G401 (cell line): ENCODE data around the gene CBR4. TPM values are rescaled to one million over a fixed set of nuclear protein-coding genes. Genes with fewer than 3 reads are reported as not detected.

Source experiments
- DNase-seq: peaks from one replicate; pipeline ENCODE4 v3.0.0-alpha.2; 2015; ENCODE audit warnings: low spot score
- in situ Hi-C: cut with HindIII; loops from 2 replicates; pipeline ENCODE4 v1.10.0; 2016; ENCODE audit warnings: low sequenced_read_pairs, mixed read lengths
- total RNA-seq: library from RNA; depleted of rRNA; stranded (reverse); fragments of >200 nt; shearing (Covaris generic); gene quantifications from 2 replicates; pipeline ENCODE4 v1.2.3, GENCODE V29; 2014; rRNA removed

Gene CBR4
- 2.7 and 5.8 TPM in 2 replicates for total RNA-seq

GRCh38 chr4:169010125-169011023 is at the start of gene CBR4:
Gene CBR4 (minus strand): TSS chr4:169010255. CDS start chr4:169010089, 166 bp downstream.
- DNase-seq, result peak; percentile 99
- in situ Hi-C loops, result no loop called here

DNA sequence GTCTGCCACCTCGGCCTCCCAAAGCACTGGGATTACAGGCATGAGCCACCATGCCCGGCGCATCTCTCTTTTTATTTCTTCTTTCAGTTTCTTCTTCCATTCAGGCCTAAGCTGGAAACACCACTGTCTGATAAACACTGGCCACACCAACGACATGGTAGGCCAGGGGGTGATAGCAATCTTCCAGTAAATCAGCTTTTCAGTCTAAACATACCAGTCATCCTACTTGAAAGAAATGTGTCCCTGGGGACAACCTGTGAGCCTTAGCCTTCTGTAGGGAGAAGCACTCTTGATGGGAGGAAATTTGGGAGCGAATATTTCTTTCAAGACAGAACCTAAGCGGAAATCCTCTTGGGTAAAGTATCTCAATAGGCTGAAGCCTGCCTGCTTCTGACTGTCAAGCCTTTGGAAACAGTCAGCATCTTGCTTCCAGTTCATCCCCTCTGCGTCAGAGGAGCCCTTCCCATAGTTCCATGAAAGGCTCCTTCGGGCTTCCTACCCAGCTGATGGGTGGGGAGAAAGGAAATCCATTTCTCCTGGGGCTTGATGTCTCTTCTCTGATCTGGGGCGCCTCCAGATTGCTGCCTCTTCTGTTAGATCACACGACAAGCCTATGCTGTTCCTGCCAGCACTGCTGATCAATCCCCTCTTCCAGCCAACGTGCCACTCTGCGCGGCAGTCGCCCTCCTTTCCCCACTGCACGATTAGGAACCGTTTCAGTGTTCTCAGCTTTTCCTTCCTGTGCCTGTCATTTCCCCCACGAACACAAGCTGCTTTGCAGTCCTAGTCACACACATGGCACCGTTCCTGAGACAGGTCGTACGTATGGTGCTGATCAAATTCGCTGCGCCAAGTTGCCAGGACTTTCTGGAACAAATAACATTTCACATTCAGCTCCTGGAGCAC is 49.5 kb upstream of the CBR4 start:
- DNase-seq, result peak; percentile 7
- in situ Hi-C loops, result no loop called here

DNA sequence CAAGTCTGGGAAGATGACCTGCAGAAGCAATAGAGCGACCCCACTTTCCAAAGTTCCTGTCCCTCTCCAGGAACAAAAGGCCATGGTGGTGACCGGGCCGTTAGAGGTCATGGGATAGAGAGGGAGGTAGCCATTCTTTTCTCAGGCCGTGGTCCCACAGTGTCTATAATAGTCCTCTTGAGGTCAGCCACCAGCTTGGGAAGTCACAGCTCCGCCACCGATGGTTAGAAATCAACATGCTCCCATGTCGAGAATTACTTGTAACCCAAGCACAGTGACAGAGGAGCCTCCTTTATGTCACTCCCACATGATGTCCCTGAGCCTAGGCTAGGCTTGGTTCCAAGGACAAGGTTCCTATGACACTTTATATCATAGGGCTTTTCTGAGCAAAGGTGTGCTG is 48.3 kb upstream of the CBR4 start:
- in situ Hi-C loops, result no loop called here
- no peak for DNase-seq

- in situ Hi-C loops, result no loop called here
- no peak for DNase-seq
Measured at GRCh38 chr4:169054879-169055278, 44.8 kb upstream of the CBR4 start.

GRCh38 chr4:169052594-169052945 is 42.5 kb upstream of the CBR4 start:
- in situ Hi-C loops, result no loop called here
- DNase-seq, result no peak

- in situ Hi-C loops, result no loop called here
Measured at GRCh38 chr4:169051761-169052593, 41.9 kb upstream of the CBR4 start.

DNA sequence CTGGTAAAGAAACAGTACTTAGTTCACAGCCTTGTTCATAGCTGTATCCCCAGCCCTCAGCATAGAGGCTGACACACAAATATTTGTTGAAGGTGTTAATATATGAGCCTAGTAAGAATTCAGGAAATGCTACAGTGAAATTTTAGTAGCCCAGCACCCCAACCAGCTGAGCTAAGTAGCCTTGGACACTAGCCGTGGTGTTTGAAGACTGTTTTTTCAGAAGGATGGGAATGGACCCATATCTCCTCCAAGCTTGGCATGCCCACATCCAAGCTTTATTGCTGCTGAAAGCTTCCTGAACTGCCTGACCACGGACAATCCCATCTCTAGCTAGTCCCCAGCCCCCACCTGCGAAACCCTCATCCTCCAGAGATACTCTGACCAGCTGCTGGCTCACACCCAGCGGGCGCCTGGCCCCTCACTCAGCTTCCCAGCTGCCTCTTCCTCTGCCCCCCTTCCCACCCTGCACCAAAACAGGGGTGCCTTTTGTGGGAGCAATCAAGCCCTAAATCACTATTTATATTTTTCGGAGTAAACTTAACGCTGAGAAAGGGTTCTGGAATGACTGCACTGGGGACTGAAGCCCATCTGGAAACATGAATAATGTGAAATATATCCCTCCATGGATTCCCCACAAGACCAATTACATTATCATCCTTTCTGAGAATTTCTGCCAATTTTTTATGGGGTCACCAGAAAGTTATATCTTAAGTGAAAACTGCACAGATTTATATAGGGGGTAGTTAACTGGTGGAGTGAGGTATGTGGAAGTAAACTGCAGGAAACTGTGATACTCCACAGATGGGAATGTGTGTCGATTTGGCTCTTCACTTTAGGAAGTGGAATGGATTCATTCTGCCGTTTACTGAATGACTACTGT is 41.1 kb upstream of the CBR4 start:
- in situ Hi-C loops, result no loop called here

More at GRCh38 chr4:169051761-169052593, 41.9 kb upstream of the CBR4 start:
- no peak for DNase-seq

DNA sequence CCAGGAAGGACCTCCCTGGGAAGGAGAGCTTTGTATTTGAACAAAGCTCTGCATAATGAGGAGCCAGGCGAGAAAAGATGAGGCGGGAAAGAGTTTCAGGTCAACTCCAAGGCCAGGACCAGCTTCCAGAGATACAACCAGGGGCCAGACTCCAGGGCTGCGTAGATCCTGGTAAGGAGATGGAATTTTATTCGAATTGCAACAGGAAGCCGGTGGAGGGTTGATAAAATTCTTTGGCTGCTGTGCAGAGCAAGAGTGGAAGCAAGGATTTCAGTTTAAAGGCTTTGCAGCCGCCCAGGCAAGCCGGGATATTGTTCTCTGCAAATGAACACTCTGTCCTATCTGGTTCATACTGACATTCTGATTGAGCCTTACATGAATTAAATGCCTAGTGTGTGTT is 40.2 kb upstream of the CBR4 start:
- no peak for DNase-seq
- in situ Hi-C loops, result no loop called here

More for the DNA sequence above, 41.1 kb upstream of the CBR4 start:
- DNase-seq, result no peak

GRCh38 chr4:169048868-169049414 is 38.9 kb upstream of the CBR4 start:
- no peak for DNase-seq
- in situ Hi-C loops, result no loop called here

DNA sequence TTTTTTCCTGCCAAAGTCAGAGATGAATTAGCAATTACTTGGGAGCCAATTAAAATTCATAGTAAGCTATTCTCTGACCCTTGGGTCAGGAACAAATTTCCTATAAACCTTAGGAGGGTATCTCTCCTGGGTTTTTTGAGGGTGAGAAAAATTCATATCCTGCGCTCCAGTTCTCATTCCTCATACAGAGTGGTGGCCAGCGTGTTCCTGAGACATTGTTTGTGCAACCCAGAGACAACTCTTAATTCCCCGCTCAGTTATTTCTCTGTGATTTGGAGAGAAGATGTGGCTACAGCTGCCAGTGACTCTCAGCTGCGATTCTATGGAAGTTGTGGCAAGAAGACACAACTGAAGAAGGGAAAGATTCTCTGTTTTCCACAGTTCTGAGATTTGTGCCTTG is 37.9 kb upstream of the CBR4 start:
- DNase-seq, result no peak
- in situ Hi-C loops, result no loop called here

DNA sequence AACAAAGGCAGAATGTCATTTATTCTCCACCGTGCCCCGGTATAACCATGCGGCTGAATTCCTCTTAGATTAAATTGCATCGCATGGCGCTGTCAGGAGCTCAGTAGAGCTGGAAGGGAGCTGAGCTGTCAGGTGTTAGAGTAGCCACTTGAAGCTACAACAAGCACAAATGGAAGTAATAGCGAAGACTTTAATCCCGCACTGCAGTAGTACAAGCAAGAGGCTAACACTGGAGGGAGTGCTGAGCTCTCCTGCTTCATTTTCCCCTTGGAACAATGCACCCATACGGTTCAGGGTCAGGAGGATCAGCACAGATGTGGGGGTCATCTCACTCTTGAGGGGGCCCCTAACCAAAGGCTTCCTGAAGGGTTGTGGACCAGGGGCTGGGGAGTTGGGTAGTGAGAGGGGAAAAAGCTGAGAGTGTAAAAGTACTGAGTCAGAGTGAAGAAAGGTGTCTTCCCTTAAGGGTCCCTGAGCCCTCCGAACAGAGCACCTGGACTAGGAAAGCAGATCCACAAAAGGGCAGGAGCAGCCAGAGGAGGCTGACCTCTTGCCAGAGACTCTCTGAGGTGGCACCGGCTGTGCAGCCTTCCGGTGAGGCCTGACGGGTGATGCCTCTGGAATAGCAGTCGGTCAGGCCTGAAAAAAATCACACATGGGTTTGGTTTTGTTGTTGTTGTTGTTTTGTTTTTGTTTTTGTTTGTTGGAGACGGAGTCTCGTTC is 36.0 kb upstream of the CBR4 start:
- in situ Hi-C loops, result no loop called here
- DNase-seq, result no peak

DNA sequence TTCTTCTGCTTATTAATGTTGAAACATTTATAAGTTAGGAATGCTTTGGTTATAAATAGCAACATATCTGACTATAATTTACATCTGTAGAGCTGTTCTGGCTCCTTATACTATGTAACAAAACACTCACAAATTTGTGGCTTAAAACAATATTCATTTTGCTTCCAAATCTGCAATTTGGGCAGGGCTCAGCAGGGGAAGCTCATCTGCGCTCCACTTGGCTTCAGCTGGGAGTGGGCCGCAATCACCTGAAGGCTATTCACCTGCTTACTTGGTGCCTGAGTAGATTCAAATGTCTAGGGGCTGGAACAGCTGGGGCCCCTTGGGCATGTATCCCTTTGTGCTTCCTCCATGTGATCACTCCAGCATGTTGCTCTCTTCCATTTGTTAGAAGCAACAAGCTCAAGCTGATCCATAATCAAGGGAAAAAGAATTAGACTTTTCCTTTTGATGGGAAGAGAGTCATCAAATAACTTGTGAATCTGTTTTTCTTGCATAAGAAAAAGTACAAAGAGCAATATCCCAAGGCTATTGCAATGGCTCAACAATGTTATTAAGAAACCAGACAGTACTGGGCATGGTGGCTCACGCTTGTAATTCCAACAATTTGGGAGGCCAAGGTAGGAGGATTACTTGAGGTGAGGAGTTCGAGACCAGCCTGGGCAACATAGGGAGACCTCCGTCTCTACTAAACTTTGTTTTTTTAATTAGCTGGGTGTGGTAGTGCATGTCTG is 34.8 kb upstream of the CBR4 start:
- in situ Hi-C loops, result no loop called here
- DNase-seq, result no peak

- DNase-seq, result no peak
- in situ Hi-C loops, result no loop called here
Measured at GRCh38 chr4:169042608-169043007, 32.6 kb upstream of the CBR4 start.

GRCh38 chr4:169040559-169041261 is 30.7 kb upstream of the CBR4 start:
- in situ Hi-C loops, result no loop called here
- no peak for DNase-seq

- DNase-seq, result no peak
- in situ Hi-C loops, result no loop called here
Measured at GRCh38 chr4:169039251-169039954, 29.3 kb upstream of the CBR4 start.

DNA sequence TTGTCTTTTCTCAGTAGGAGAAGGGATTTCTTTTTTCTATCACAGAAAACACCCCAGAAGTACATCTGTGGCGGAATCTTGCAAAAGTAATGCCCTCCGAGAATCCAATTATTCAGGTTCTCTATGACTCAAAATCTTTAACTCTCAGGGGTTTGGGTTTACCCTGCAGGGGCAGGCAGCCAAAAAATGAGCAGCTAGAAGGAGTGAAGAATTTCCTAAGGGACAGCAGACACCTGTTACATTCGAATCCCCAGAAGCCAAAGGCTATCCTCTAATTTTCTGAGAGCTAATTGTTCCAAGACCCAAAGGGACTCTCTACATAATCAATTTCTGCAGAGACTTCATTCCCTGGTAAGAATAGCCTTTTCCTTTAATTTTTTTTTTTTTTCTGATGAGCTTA is 27.5 kb upstream of the CBR4 start:
- DNase-seq, result no peak
- in situ Hi-C loops, result no loop called here
